ELF-1 (cell line): ENCODE measurements around the gene FANCM.
"Not testable (repeated sequence)": the region's sequence is repeated elsewhere in the genome, so short reads cannot be mapped to it uniquely, and the experiment has no call there.

Source experiments
- DNase-seq: peaks from one replicate; pipeline ENCODE4 v3.0.0-alpha.2; 2016; ENCODE audit warnings: low read depth, low spot score

FANCM gene

GRCh38 chr14:45144658-45145057 lies 8.9 kb downstream of the FANCM start:
- no peak for DNase-seq

- no peak for DNase-seq
Observed at GRCh38 chr14:45145214-45145613, 9.5 kb downstream of the FANCM start.

- DNase-seq: no peak
Observed at GRCh38 chr14:45149602-45150001, 13.9 kb downstream of the FANCM start.

- no peak for DNase-seq
Observed at GRCh38 chr14:45150386-45150890, 14.7 kb downstream of the FANCM start.

- DNase-seq: no peak
Observed at GRCh38 chr14:45156067-45156466, 20.3 kb downstream of the FANCM start.

GRCh38 chr14:45169906-45170305 lies 34.2 kb downstream of the FANCM start:
- no peak for DNase-seq

- no peak for DNase-seq
Observed at GRCh38 chr14:45177076-45177475, 41.3 kb downstream of the FANCM start.

GRCh38 chr14:45181329-45181728 lies 45.6 kb downstream of the FANCM start:
- DNase-seq: no peak

GRCh38 chr14:45181806-45182205 lies 46.1 kb downstream of the FANCM start:
- no peak for DNase-seq

GRCh38 chr14:45185100-45185814 lies 49.5 kb downstream of the FANCM start:
- DNase-seq: no peak

- no peak for DNase-seq
Observed at GRCh38 chr14:45194964-45195363, 59.2 kb downstream of the FANCM start.

GRCh38 chr14:45198551-45198950 lies 62.8 kb downstream of the FANCM start:
- DNase-seq: no peak

GRCh38 chr14:45199230-45199629 lies 63.5 kb downstream of the FANCM start:
- no peak for DNase-seq

GRCh38 chr14:45201905-45202304 lies 66.2 kb downstream of the FANCM start:
- DNase-seq: peak; percentile 18

- no peak for DNase-seq
Observed at GRCh38 chr14:45204241-45204640, 68.5 kb downstream of the FANCM start.

GRCh38 chr14:45210159-45210558 lies 74.4 kb downstream of the FANCM start:
- DNase-seq: no peak

GRCh38 chr14:45211295-45211694 lies 75.6 kb downstream of the FANCM start:
- no peak for DNase-seq

- peak; percentile 74 for DNase-seq
Observed at GRCh38 chr14:45212231-45212630, 76.5 kb downstream of the FANCM start.

- not testable (repeated sequence) for DNase-seq
Observed at GRCh38 chr14:45213716-45214115, 78.0 kb downstream of the FANCM start.

GRCh38 chr14:45214341-45214740 lies 78.6 kb downstream of the FANCM start:
- not testable (repeated sequence) for DNase-seq

GRCh38 chr14:45222485-45223262 lies 86.9 kb downstream of the FANCM start:
- DNase-seq: no peak

GRCh38 chr14:45227566-45227965 lies 91.8 kb downstream of the FANCM start:
- no peak for DNase-seq

GRCh38 chr14:45238988-45239387 lies 103.3 kb downstream of the FANCM start:
- DNase-seq: no peak
